K562 treated with DMSO at 1 percent for 12 hours (cell line): ENCODE measurements around the gene ZNF765. TPM values are rescaled to one million over a fixed set of nuclear protein-coding genes. Genes with fewer than 3 reads are reported as not detected.

Experiments used
- total RNA-seq: library from RNA; unstranded; fragments of 300-600 nt; gene quantifications from 2 replicates; pipeline ENCODE4 v1.2.3, GENCODE V29; 2022; ENCODE audit not compliant: insufficient read depth

Gene ZNF765
- 3.6 and 6.8 TPM in 2 replicates for total RNA-seq

DNA sequence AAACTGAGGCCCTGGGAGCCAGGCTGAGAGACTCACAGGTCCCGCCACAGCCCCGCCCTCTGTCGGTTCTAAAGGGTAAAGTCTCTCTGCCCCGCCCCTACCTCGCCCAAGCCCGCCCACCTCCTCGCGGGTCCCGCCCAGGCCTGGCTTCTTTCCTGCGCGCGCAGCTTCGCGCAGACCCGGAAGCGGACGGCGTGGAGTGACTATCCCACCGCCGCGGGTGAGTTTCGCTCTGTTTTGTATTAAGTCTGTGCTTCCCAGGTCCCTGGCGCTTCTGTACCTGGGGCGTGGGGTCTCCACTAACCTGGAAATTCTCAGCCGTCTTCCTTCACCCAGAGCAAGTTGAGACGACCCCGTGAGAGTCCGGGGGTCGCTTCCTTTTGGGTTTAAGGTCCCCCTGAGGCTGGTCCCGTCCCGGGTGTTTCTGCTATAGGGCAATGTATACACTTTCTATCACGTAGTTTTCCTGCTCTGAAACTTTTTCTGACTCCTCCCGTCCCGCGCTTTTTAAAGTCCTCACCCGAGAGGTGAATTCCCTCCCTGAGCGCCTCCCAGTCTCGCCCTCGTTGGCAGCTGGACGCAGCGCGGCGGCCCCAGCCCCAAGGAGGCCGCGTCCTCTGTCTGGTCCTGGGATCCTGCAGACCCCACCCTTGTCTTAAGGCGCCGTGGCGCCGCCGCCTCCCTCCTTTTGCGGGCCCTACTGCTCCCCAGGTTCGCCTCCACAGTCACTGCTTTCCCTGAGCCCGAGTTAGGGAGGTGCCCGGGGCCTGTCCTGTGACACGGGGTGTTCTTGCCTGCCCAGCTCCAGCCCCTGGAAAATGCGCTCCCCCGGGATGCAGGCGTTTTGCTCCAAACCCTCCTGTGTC, at the start of gene ZNF765:
Gene ZNF765 (plus strand): TSS at position 176 of the 866 bp plus-strand sequence. CDS start 2,867 bp downstream, outside the sequence.

DNA sequence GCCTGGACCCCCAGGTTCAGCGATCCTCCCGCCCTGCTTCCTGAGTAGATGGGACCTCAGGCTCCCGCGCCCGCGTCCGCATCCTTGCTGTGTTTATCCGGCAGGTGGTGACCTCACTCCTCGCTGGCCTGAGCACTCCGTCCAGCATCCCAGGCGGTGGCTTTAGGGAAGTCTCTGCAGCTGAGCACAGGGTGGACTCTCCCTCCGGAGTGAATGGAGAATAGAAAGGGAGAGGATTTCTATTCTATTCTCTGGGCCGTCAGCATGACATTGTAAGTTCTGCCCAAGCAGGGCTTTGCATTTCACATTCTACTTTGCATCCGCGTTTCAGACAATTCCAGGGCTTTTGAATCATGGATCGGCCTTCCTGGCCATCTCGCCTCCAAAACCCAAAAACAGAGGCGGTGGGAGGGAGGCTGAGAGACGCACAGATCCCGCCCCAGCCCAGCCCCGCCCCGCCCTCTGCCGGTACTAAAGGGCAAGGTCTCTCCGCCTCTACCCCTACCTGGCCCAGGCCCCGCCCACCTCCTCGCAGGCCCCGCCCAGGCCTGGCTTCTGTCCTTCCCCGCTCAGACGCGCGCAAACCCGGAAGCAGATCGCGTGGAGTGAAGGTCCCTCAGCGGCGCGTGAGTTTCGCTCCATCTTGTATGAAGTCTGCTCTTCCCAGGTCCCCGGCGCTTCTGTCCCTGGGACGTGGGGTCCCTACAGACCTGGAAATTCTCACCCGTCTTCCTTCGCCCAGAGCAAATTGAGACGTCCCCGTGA, 29.6 kb upstream of the ZNF765 start, which contains the start of gene ZNF525:
Gene ZNF525 (plus strand): TSS at position 572 of the 765 bp plus-strand sequence. CDS start 6,577 bp downstream, outside the sequence.

DNA sequence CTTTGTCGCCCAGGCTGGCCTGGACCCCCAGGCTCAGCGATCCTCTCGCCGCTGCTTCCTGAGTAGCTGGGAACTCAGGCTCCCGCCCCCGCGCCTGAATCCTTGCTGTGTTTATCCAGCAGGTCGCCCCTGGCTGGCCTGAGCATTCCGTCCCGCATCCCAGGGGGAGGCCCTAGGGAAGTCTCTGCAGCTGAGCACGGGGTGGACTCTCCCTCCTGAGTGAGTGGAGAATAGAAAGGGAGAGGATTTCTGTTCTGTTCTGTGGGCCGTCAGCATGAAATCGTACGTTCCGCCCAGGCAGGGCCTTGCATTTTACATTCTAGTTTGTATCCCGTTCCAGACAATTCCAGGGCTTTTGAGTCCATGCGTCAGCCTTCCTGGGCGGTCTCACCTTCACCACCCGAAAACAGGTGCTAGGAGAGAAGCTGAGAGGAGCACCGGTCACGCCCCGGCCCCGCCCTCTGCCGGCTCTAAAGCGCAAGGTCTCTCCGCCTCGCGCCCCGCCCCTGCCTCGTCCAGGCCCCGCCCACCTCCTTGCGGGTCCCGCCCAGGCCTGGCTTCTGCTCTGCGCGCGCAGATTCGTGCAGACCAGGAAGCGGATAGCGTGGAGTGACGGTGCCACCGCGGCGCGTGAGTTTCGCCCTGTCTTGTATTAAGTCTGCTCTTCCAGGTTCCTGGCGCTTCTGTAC, 36.6 kb downstream of the ZNF765 start, which contains the start of gene ZNF761:
Gene ZNF761 (plus strand): TSS at position 586 of the 689 bp plus-strand sequence. CDS start 15,285 bp downstream, outside the sequence.

DNA sequence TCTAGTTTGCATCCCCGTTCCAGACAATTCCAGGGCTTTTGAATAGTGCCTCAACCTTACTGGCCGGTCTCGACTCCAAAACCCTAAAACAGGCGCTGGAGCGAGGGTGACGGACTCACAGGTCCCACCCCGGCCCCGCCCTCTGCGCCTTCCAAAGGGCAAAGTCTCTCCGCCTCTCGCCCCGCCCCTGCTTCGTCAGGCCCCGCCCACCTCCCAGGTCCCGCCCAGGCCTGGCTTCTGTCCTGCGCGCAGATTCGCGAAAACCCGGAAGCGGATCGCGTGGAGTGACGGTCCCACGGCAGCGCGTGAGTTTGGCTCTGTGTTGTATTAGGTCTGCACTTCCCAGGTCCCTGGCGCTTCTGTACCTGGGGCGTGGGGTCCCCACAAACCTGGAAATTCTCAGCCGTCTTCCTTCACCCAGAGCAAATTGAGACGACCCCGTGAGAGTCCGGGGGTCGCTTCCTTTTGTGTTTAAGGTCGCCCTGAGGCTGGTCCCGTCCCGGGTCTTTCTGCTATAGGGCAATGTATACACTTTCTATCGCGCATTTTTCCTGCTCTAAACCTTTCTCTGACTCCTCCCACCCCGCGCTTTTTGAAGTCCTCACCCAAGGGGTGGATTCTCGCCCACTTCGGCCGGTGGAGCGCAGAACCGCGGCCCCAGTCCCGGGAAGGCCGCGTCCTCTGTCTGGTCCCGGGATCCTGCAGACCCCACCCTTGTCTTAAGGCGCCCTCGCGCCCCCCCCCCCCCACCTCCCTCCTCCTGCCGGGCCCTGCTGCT, 72.7 kb downstream of the ZNF765 start, which contains the start of gene ZNF813:
Gene ZNF813 (plus strand): TSS at position 249 of the 778 bp plus-strand sequence. CDS start 16,090 bp downstream, outside the sequence.

Other genes with a start within 250 kb of the ZNF765 start
- 0.64 and 4.3 TPM in 2 replicates for gene ZNF347, start 236.1 kb upstream of the ZNF765 start, total RNA-seq
- 1.4 and 5.0 TPM in 2 replicates for gene ZNF665, start 201.8 kb upstream of the ZNF765 start, total RNA-seq
- gene ZNF677, start 140.3 kb upstream of the ZNF765 start, total RNA-seq, result 0.24 and 2.3 TPM in 2 replicates
- not detected in 2 replicates for gene VN1R2, start 136.9 kb upstream of the ZNF765 start, total RNA-seq
- gene VN1R4, start 127.4 kb upstream of the ZNF765 start, total RNA-seq, result not detected in 2 replicates
- gene ZNF845, start 61.4 kb upstream of the ZNF765 start, total RNA-seq, result 1.1 and 4.4 TPM in 2 replicates
- 0.44 and 3.2 TPM in 2 replicates for gene ZNF525, start 29.4 kb upstream of the ZNF765 start, total RNA-seq
- gene ZNF761, start 36.8 kb downstream of the ZNF765 start, total RNA-seq, result 7.2 and 11.8 TPM in 2 replicates
- 1.3 and 3.0 TPM in 2 replicates for gene ZNF813, start 72.6 kb downstream of the ZNF765 start, total RNA-seq
- 1.9 and 6.2 TPM in 2 replicates for gene ZNF331, start 143.0 kb downstream of the ZNF765 start, total RNA-seq
- not detected in 2 replicates for gene DPRX, start 236.8 kb downstream of the ZNF765 start, total RNA-seq